HFFc6 (cell line): ENCODE data around the gene ETNK2. TPM values are rescaled to one million over a fixed set of nuclear protein-coding genes. Genes with fewer than 3 reads are reported as not detected.
A peak's percentile ranks its signal among the peaks of the same experiment; 100 is the strongest.

ENCODE experiments used
- DNase-seq: peaks from one replicate; pipeline ENCODE4 v3.0.0-alpha.2; 2018
- H3K27ac Mint-ChIP-seq: 2 replicates; pipeline ENCODE4 v1.8.0; 2020; ENCODE audit warnings: mild to moderate bottlenecking, mixed read lengths
- H3K27me3 Mint-ChIP-seq: 2 replicates; pipeline ENCODE4 v1.8.0; 2021; ENCODE audit warnings: mild to moderate bottlenecking, moderate library complexity, mixed read lengths; ENCODE audit not compliant: insufficient read depth
- H3K36me3 Mint-ChIP-seq: 2 replicates; pipeline ENCODE4 v1.8.0; 2021; ENCODE audit warnings: low read depth, mixed read lengths
- H3K4me1 Mint-ChIP-seq: 2 replicates; pipeline ENCODE4 v1.8.0; 2020; ENCODE audit warnings: low read depth, mixed read lengths
- H3K4me3 Mint-ChIP-seq: 2 replicates; pipeline ENCODE4 v1.8.0; 2020; ENCODE audit warnings: mild to moderate bottlenecking, moderate library complexity, mixed read lengths
- H3K9me3 Mint-ChIP-seq: 2 replicates; pipeline ENCODE4 v1.8.0; 2020; ENCODE audit warnings: mild to moderate bottlenecking, mixed read lengths
- total RNA-seq, 6 experiments: library from RNA; stranded (reverse); fragmentation: NEBNext Ultra II Directional; extraction: Animal tissue kit (Norgen Biotek cat#: 25700); gene quantifications; 2 replicates in 1 of 6; 3 replicates in 5 of 6; pipeline ENCODE4 v1.2.3, GENCODE V29; 2021
- TF ChIP-seq, protein P1 (sequence below): fragments of 200-600 bp; sonication (generic); IDR thresholded peaks from 2 replicates; pipeline ENCODE4 v1.5.0; 2021; ENCODE audit warnings: antibody characterized with exemption, mild to moderate bottlenecking

Gene ETNK2
- total RNA-seq, 6 experiments from 2014 or later, result 3.1 to 6.3 (median 3.9) TPM

GRCh38 chr1:204083491-204083890 is 68.4 kb downstream of the ETNK2 start:
- no peaks in the 10 kb centered on the region; the same call in 1 of the 2 replicates for H3K27me3 Mint-ChIP-seq

GRCh38 chr1:204081791-204082513 is 69.9 kb downstream of the ETNK2 start:
- no peaks in the 10 kb centered on the region for H3K9me3 Mint-ChIP-seq
- no peak overlapping the region for H3K27ac Mint-ChIP-seq
- no peak for DNase-seq
- no peak overlapping the region for H3K4me3 Mint-ChIP-seq
- TF ChIP-seq, protein P1, sequence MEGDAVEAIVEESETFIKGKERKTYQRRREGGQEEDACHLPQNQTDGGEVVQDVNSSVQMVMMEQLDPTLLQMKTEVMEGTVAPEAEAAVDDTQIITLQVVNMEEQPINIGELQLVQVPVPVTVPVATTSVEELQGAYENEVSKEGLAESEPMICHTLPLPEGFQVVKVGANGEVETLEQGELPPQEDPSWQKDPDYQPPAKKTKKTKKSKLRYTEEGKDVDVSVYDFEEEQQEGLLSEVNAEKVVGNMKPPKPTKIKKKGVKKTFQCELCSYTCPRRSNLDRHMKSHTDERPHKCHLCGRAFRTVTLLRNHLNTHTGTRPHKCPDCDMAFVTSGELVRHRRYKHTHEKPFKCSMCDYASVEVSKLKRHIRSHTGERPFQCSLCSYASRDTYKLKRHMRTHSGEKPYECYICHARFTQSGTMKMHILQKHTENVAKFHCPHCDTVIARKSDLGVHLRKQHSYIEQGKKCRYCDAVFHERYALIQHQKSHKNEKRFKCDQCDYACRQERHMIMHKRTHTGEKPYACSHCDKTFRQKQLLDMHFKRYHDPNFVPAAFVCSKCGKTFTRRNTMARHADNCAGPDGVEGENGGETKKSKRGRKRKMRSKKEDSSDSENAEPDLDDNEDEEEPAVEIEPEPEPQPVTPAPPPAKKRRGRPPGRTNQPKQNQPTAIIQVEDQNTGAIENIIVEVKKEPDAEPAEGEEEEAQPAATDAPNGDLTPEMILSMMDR, result no peak
- no peaks in the 10 kb centered on the region for H3K27me3 Mint-ChIP-seq
- peaks cover 46% of the 10 kb centered on the region for H3K4me1 Mint-ChIP-seq
- H3K36me3 Mint-ChIP-seq, result no peaks in the 10 kb centered on the region

More at GRCh38 chr1:204083491-204083890, 68.4 kb downstream of the ETNK2 start:
- TF ChIP-seq, protein P1, result no peak
- H3K9me3 Mint-ChIP-seq, result no peaks in the 10 kb centered on the region
- peaks cover 47% of the 10 kb centered on the region for H3K4me1 Mint-ChIP-seq
- DNase-seq, result no peak
- H3K36me3 Mint-ChIP-seq, result no peaks in the 10 kb centered on the region
- no peak overlapping the region for H3K4me3 Mint-ChIP-seq
- H3K27ac Mint-ChIP-seq, result no peak overlapping the region

DNA sequence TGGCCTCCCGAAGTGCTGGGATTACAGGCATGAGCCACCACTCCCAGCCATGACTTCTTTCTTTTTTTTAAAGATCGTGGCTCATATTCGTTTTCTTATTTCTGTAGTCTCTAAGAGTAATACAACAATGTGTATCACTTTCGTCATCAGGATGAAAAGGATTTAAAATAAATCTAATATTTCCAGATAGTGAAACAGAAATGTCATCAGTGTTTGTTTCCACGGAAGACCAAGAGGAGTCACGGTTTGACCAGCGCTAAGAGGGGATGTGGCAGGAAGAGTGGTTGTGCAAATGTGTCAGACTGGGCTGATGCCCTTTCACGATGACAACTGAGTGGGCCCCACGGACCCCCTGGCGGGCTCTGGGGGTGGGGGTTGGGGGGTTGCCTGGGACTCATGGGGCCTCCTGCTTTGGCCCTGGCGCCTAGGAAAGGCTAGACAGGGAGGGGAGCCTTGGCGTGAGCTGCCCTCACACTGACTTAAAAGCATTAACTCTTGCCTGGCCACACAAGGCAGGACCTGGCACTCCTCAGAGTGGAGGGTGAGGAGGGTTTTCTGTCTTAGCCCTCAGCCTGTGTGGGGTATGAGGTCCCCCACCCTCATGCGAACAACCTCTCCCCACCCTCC is 70.6 kb downstream of the ETNK2 start:
- Mint-ChIP-seq H3K4me3 (no peak overlapping the region), H3K27ac (peak overlapping the region; percentile 7; the same call in 1 of the 2 replicates), H3K27me3 (no peaks in the 10 kb centered on the region), H3K9me3 (no peaks in the 10 kb centered on the region), H3K36me3 (no peaks in the 10 kb centered on the region), H3K4me1 (peaks cover 52% of the 10 kb centered on the region)
- DNase-seq, result no peak
- TF ChIP-seq, protein P1, result no peak

Other genes with a start within 250 kb of the ETNK2 start
- 10 to 100 TPM in 5 of 6 experiments, 1 to 10 TPM in 1; 9.9 to 13.5 (median 11.1) TPM for gene SOX13, start 78.9 kb downstream of the ETNK2 start, total RNA-seq
- under 1 TPM in 5 of 6 experiments, not detected in 1; 0.17 to 0.39 (median 0.34) TPM for gene REN, start 14.3 kb upstream of the ETNK2 start, total RNA-seq
- 1 to 10 TPM; 2.6 to 4.3 (median 3.6) TPM for gene KISS1, start 44.4 kb upstream of the ETNK2 start, total RNA-seq
- not detected for gene GOLT1A, start 61.9 kb upstream of the ETNK2 start, total RNA-seq
- 1 to 10 TPM; 1.3 to 2.4 (median 1.5) TPM for gene PLEKHA6, start 207.9 kb upstream of the ETNK2 start, total RNA-seq